GM20000 (cell line): ENCODE data around the gene G0S2.
A peak's percentile ranks its signal among the peaks of the same experiment; 100 is the strongest.

ENCODE experiments used
- DNase-seq: peaks from one replicate; pipeline ENCODE4 v3.0.0; 2012; ENCODE audit warnings: low spot score
- CTCF ChIP-seq: IDR thresholded peaks from 2 replicates; pipeline ENCODE4 v1.5.1; 2012; ENCODE audit warnings: mild to moderate bottlenecking, control low read depth; ENCODE audit errors: extremely low read depth, missing control alignments

G0S2 gene

DNA sequence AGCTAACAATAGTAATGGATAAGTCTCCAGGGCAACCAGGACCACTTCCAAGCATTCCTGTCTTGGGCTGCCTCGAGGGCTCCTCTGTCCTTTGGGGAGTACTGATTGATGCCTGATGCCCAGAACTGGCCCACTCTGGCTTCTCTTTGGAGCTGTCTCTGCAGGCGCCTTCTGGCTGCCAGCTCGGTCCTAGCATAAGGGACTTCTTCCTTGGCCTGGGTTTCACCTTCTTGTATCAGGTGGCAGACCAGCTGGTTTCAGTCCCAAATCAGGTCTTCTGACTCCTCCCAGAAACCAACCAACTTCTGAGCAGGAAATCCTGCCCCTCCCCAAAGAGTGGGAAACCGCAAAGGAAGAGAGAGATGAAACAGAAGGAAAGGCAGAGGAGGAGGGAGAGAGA lies 10.6 kb downstream of the G0S2 start:
- no peak for DNase-seq
- TF ChIP-seq CTCF, result no peak

GRCh38 chr1:209686322-209686721 lies 11.1 kb downstream of the G0S2 start:
- TF ChIP-seq CTCF, result no peak
- DNase-seq, result no peak

GRCh38 chr1:209688746-209689234 lies 13.6 kb downstream of the G0S2 start:
- no peak for DNase-seq
- no peak for TF ChIP-seq CTCF

DNA sequence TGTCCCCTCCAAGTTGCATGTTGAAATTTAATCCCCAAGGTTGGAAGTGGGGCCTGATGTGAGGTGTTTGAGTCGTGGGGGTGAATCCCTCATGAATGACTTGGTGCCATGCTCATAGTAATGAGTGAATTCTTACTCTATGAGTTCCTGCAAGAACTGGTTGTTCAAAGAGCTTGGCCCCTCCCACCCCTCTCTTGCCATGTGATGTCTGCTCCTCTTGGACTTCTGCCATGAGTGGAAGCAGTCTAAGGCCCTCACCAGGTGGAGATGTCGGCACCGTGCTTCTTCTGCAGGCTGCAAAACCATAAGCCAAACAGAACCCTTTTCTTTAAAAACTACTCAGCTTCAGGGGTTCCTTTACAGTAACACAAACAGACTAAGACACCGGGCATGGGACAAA lies 14.3 kb downstream of the G0S2 start:
- DNase-seq, result no peak
- no peak for TF ChIP-seq CTCF

- no peak for TF ChIP-seq CTCF
Observed at GRCh38 chr1:209691237-209691636, 16.0 kb downstream of the G0S2 start.

GRCh38 chr1:209692296-209692695 lies 17.1 kb downstream of the G0S2 start:
- TF ChIP-seq CTCF, result no peak
- no peak for DNase-seq

More at GRCh38 chr1:209691237-209691636, 16.0 kb downstream of the G0S2 start:
- no peak for DNase-seq

DNA sequence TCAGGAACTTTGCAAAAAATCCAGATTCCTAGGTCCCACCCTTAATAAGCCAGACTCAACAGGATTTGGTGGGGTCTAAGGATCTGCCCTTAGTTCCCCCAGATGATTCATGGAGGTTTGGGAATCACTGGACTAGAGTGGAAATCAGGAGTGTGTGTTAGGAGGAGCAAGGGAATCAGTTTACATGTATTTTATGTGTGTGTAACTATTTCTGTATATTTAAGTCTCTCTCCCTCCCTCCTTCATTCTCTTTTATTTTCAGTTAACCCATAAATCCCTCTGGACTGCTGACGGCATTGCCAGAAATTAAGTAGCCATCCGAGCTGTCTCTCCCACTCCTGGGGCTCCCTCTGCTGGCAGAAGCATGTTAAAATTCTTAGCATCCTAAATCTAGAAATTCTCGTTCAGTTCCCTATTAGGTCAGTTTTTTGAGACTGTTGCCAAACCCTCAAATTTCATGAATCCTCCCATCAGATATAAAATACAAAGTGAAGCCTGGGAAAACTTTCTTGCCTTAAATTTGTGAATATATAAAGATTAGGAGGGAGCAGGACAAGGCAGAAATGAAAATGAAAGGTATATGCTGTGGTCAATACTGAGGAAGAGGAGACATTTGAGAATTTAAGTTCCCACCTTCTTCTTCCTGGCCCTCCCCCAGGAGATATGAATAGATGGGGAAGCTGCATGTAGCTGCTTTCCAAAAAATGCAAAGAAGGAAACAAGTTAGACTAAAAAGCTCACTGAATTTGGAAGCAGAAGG lies 17.7 kb downstream of the G0S2 start:
- peak; percentile 71 for DNase-seq
- peak; percentile 63 for TF ChIP-seq CTCF
